ENCODE measurements around the gene GNB1L.

GRCh38 chr22:19870153-19871022 lies 15.7 kb upstream of the GNB1L start:
- TF ChIP-seq ARNT (IDR thresholded peaks at IDR 0.05) (no peak), ZHX1 (CRISPR knock-in tag; IDR thresholded peaks at IDR 0.05; ENCODE audit: low read depth) (no peak), ZNF468 (CRISPR knock-in tag; IDR thresholded peaks at IDR 0.05) (no peak), MYC (CRISPR knock-in tag; IDR thresholded peaks at IDR 0.05; ENCODE audit: borderline replicate concordance) (no peak), CTCF (CRISPR knock-in tag; IDR thresholded peaks at IDR 0.05) (peak; percentile 42), ZNF629 (CRISPR knock-in tag; conservative IDR thresholded peaks at IDR 0.05) (peak; percentile 87), NFE2L2 (IDR thresholded peaks at IDR 0.05; ENCODE audit: low read length) (no peak), ZFP37 (CRISPR knock-in tag; IDR thresholded peaks at IDR 0.05; ENCODE audit: borderline replicate concordance) (no peak), TRIM24 (CRISPR knock-in tag; IDR thresholded peaks at IDR 0.05) (no peak), RBM39 (IDR thresholded peaks at IDR 0.05; ENCODE audit: low read depth, low read length, poor library complexity, severe bottlenecking) (no peak), RFX5 (IDR thresholded peaks at IDR 0.05; ENCODE audit: low read depth, low read length) (no peak)

Measured in HepG2 (cell line).